GM18526 (cell line): Measurements from ENCODE around the gene INKA2.

ENCODE experiments used
- POLR2A ChIP-seq: IDR thresholded peaks from 3 replicates; pipeline ENCODE4 v1.6.1; 2011; ENCODE audit not compliant: insufficient read length; ENCODE audit errors: extremely low read depth

INKA2 gene

GRCh38 chr1:111699268-111699667, 39.9 kb downstream of the INKA2 start:
- TF ChIP-seq POLR2A: no peak

DNA sequence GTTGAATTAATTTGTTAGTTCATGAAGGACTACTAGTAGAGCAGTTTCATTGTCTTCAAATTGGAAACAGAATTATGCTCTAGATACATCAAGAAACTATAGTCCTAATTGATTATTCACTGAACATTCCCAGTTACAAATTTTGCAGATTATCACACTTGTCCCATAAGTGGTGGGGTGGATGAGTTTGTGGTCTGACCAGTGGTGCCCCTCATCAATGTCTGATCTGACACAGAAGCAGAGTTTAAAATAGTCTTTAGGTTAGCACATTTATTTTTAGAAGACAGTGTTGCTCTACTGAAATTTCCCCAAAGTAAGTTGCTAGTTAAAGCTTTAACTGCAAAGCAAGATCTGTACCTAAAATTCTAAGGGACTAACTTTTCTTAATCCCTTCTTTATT, 42.9 kb downstream of the INKA2 start:
- TF ChIP-seq POLR2A: no peak

- TF ChIP-seq POLR2A: no peak
Observed at GRCh38 chr1:111695801-111696200, 43.4 kb downstream of the INKA2 start.

GRCh38 chr1:111691886-111692285, 47.3 kb downstream of the INKA2 start:
- no peak for TF ChIP-seq POLR2A

DNA sequence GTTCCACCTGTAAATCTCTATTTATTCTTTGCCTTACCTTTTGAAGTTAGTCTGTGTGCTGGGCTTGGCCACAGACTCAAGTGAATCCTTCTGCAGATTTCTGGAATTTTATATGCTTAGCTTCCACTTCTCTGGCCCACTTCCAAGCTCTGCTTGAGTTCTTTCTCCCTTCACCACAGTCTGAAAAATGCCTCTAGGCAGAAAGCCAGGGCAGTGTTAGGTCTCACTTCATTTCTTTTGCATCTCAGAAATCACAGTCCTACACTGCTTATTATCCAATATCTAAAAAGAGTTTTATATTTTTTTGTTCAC, 48.9 kb downstream of the INKA2 start:
- no peak for TF ChIP-seq POLR2A
